MG63 (cell line): ENCODE measurements around the gene FER1L5. TPM values are rescaled to one million over a fixed set of nuclear protein-coding genes. Genes with fewer than 3 reads are reported as not detected.

Experiments used
- DNase-seq: peaks from one replicate; pipeline ENCODE4 v3.0.0-alpha.2; 2020
- H3K27me3 ChIP-seq: fragments of 250-450 bp; sonication (Bioruptor Pico); 2 replicates; pipeline ENCODE4 v1.5.1; 2020; ENCODE audit warnings: mild to moderate bottlenecking, moderate library complexity
- H3K36me3 ChIP-seq: fragments of 250-450 bp; sonication (Bioruptor Pico); 2 replicates; pipeline ENCODE4 v1.5.1; 2020; ENCODE audit warnings: mild to moderate bottlenecking, moderate library complexity
- H3K4me3 ChIP-seq: fragments of 250-450 bp; sonication (Bioruptor Pico); 2 replicates; pipeline ENCODE4 v1.5.1; 2020; ENCODE audit warnings: mild to moderate bottlenecking, moderate library complexity
- H3K9me3 ChIP-seq: fragments of 250-450 bp; sonication (Bioruptor Pico); 2 replicates; pipeline ENCODE4 v1.5.1; 2020; ENCODE audit warnings: mild to moderate bottlenecking, moderate library complexity
- total RNA-seq: library from RNA; depleted of rRNA; stranded (reverse); fragments of >200 nt; shearing (Covaris generic); gene quantifications from 2 replicates; pipeline ENCODE4 v1.2.3, GENCODE V29; 2014; ENCODE audit warnings: low replicate concordance

FER1L5 gene
- total RNA-seq, 1 experiment from 2014 or later: not detected

- no peak for DNase-seq
- no peaks in the 10 kb centered on the region for H3K9me3 ChIP-seq
- H3K4me3 ChIP-seq: no peak overlapping the region
- no peaks in the 10 kb centered on the region for H3K36me3 ChIP-seq
- H3K27me3 ChIP-seq: no peaks in the 10 kb centered on the region
These were observed 45.4 kb downstream of the FER1L5 start for GRCh38 chr2:96687711-96688640.

GRCh38 chr2:96688649-96689430 lies 46.3 kb downstream of the FER1L5 start:
- H3K36me3 ChIP-seq: no peaks in the 10 kb centered on the region
- H3K4me3 ChIP-seq: no peak overlapping the region
- DNase-seq: no peak
- H3K9me3 ChIP-seq: no peaks in the 10 kb centered on the region
- no peaks in the 10 kb centered on the region for H3K27me3 ChIP-seq

- no peak overlapping the region for H3K4me3 ChIP-seq
- no peaks in the 10 kb centered on the region for H3K27me3 ChIP-seq
- H3K36me3 ChIP-seq: no peaks in the 10 kb centered on the region
- H3K9me3 ChIP-seq: no peaks in the 10 kb centered on the region
- no peak for DNase-seq
These were observed 46.9 kb downstream of the FER1L5 start for GRCh38 chr2:96689431-96689991.

DNA sequence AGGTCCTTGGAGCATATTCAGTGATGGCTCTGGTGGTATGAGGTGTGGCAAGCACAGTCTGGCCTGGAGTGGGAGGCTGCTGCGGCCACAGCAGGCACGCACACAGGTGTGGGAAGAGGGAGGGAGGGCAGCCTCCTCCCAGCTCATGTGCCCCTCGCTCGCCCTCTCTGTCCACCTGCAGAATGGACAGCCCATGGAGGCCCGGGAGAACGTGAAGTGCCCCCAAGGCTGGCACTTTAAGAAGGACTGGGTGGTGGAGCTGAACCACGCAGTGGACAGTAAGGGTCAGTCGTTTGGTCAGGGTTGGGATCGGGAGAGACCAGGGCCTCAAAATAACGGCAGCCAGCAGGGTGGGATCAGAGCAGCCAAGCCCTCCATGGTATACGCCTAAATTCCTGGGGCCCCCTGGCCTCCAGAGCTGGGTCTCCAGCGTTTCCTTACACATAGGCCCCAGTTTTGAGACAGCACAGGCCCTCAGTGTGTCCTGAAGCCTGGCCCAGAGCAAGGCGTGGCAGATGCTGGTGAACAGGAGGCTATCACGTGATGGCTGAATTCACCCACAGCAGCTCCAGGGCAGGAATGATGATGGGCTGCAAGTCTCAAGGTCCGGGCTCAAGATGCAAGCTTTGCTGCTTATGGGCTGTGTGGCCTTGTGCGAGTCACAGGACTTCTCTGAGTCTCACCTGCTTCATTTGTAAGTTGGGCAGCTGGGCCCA lies 47.9 kb downstream of the FER1L5 start:
- no peaks in the 10 kb centered on the region for H3K27me3 ChIP-seq
- H3K36me3 ChIP-seq: no peaks in the 10 kb centered on the region
- H3K4me3 ChIP-seq: no peak overlapping the region
- no peaks in the 10 kb centered on the region for H3K9me3 ChIP-seq
- DNase-seq: no peak

GRCh38 chr2:96691022-96691612 lies 48.6 kb downstream of the FER1L5 start:
- no peak for DNase-seq
- H3K27me3 ChIP-seq: no peaks in the 10 kb centered on the region
- no peak overlapping the region for H3K4me3 ChIP-seq
- H3K9me3 ChIP-seq: no peaks in the 10 kb centered on the region
- no peaks in the 10 kb centered on the region for H3K36me3 ChIP-seq

DNA sequence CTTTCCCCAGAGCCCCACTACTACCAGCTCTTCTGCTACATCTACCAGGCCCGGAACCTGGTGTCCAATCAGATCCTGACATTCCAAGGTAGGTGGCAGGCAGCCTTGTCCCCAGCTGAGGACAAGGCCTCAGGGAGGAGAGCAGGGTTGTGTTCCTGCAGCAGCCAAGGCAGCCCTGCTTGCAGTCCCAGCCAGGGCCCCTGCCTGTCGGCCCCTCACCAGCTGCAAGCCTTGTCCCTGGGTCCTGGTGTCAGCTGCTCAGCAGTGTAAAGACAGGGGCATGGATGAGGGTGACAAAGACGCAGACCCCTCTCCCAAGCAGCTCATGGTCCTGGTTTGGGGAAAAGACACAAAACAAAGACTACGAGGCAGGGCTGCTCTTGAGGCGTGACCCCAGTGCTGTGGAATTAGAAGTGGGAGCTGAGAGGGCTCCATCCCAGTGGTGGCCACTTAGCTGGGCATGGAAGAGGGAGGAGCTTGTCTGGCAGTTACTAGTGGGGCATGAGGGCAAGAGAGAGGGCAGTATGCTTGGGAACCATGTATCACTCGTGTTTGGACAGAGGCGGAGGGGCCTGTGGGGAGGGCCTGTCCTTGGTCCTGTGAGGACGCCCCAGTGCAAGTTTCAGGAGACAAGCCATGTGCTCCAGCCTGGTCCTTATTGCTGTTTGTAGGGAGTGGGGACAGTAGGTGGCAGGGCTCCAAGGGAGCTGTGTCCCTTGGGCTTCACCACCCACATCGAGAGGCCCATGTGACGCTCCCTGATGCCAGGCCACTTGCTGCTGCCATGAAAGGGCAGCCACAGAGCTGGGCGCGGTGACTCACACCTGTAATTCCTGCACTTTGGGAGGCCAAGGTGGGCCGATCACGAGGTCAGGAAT lies 49.8 kb downstream of the FER1L5 start:
- no peaks in the 10 kb centered on the region for H3K36me3 ChIP-seq
- no peak for DNase-seq
- no peaks in the 10 kb centered on the region for H3K9me3 ChIP-seq
- no peak overlapping the region for H3K4me3 ChIP-seq
- no peaks in the 10 kb centered on the region for H3K27me3 ChIP-seq

- Histone ChIP-seq H3K4me3 (no peak overlapping the region), H3K36me3 (no peaks in the 10 kb centered on the region), H3K27me3 (no peaks in the 10 kb centered on the region), H3K9me3 (no peaks in the 10 kb centered on the region)
- DNase-seq: no peak
These were observed 51.0 kb downstream of the FER1L5 start for GRCh38 chr2:96693286-96694200.

GRCh38 chr2:96694279-96694678 lies 51.7 kb downstream of the FER1L5 start:
- no peak overlapping the region for H3K4me3 ChIP-seq
- H3K9me3 ChIP-seq: no peaks in the 10 kb centered on the region
- no peak for DNase-seq
- no peaks in the 10 kb centered on the region for H3K27me3 ChIP-seq
- no peaks in the 10 kb centered on the region for H3K36me3 ChIP-seq

DNA sequence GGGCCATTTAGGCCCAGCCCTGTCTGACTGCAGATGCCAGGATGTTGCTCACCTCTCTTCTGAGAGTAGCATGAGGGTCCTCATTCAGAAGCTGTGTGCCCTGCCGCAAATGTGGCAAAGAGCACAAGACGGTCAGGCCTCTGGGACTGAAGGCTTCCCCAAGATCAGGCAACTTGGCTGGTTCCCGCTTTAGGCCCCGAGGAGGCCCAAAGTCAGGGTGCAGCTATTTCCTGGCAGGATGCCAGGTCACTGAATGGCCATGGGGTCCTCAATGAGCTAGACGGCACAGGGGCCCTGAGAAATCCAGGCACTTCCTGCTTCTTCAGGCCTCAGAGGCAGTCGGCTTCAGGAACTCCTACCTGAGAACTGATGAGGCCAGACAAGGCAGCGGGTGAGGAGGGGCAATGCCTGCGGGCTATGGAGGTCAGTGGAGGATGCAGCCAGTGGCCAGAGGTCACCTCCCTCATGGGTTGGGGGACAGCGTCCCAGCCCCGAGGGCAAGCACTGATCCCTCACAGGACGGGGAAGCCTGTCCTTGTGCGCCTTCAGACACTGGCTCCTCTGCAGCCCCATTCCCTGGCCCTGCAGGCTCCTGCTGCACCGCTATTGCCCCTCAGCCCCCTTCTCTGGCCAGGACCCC lies 52.4 kb downstream of the FER1L5 start:
- Histone ChIP-seq H3K9me3 (no peaks in the 10 kb centered on the region), H3K4me3 (no peak overlapping the region), H3K27me3 (no peaks in the 10 kb centered on the region), H3K36me3 (no peaks in the 10 kb centered on the region)
- no peak for DNase-seq

GRCh38 chr2:96695602-96696001 lies 53.0 kb downstream of the FER1L5 start:
- H3K4me3 ChIP-seq: no peak overlapping the region
- H3K36me3 ChIP-seq: no peaks in the 10 kb centered on the region
- no peaks in the 10 kb centered on the region for H3K27me3 ChIP-seq
- DNase-seq: no peak
- no peaks in the 10 kb centered on the region for H3K9me3 ChIP-seq

- DNase-seq: no peak
- no peaks in the 10 kb centered on the region for H3K9me3 ChIP-seq
- H3K4me3 ChIP-seq: no peak overlapping the region
- no peaks in the 10 kb centered on the region for H3K27me3 ChIP-seq
- H3K36me3 ChIP-seq: no peaks in the 10 kb centered on the region
These were observed 54.9 kb downstream of the FER1L5 start for GRCh38 chr2:96697476-96697875.

DNA sequence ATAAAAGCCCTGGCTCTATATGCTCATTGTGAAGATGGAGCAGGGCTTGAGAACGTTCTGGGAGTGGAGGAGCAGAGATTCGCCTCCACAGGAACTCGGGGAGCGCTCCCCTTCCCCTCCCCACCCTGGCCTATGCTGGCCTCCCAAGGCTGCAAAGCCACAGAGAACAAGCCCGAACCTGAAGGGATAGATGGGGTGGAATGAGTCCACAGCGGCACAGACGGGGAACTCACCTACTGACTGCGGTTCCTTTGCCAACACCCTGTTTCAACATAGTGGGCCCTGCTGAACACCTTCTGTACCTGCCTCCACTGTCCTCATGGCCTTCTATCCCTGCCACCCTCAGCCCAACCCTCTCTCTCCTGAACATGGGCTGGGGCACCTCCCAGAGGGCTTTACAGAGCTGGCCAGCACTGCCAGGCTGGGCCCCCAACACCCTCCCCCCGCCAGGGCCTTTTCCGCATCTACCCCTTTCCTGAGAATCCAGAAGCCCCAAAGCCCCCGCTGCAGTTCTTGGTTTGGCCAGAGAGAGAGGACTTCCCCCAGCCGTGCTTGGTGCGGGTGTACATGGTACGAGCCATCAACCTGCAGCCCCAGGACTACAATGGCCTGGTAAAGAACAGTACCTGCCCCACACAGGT lies 55.8 kb downstream of the FER1L5 start:
- no peaks in the 10 kb centered on the region for H3K36me3 ChIP-seq
- H3K27me3 ChIP-seq: no peaks in the 10 kb centered on the region

DNA sequence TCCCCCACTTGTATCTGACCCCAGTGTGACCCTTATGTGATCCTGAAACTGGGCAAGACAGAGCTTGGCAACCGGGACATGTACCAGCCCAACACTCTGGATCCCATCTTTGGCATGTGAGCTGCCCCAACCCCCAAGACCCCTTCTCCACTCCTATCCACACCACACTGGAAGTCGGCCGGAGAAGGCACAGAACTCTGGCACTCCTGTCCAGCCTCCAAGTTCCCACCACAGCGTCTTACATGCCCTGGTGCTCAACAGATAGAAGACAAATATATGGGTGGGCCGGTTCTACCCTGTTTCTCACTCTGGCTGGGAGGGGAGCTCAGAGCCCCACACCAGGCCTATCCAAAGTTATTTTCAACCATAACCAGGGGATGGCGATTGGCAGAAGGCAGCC lies 56.5 kb downstream of the FER1L5 start:
- Histone ChIP-seq H3K27me3 (no peaks in the 10 kb centered on the region), H3K4me3 (no peak overlapping the region), H3K9me3 (no peaks in the 10 kb centered on the region), H3K36me3 (no peaks in the 10 kb centered on the region)
- no peak for DNase-seq

More for the DNA sequence above, 55.8 kb downstream of the FER1L5 start:
- DNase-seq: no peak
- no peak overlapping the region for H3K4me3 ChIP-seq
- H3K9me3 ChIP-seq: no peaks in the 10 kb centered on the region

DNA sequence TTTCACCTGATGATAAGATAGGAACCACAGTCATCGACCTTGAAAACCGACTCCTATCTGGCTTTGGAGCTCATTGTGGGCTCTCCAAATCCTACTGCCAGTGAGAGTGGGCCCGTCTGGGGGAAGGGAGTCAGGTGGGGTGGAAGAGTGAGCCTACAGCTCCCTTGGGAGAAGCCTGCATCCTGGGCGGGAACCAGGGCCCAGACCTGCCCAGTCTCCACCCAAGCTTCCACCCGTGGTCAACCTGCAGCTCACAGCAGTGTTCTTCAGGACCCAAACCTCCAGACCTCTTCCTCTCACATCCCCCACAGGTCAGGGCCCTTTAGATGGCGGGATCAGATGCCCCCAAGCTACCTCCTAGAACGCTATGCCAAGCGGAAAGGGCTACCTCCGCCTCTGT lies 57.1 kb downstream of the FER1L5 start:
- Histone ChIP-seq H3K27me3 (no peaks in the 10 kb centered on the region), H3K4me3 (no peak overlapping the region), H3K9me3 (no peaks in the 10 kb centered on the region), H3K36me3 (no peaks in the 10 kb centered on the region)
- DNase-seq: no peak
